ENCODE data around the gene SKI. TPM values are rescaled to one million over a fixed set of nuclear protein-coding genes. Genes with fewer than 3 reads are reported as not detected.

The SKI gene
- total RNA-seq, 1 donor from 2014 or later, result 13.5 TPM

DNA sequence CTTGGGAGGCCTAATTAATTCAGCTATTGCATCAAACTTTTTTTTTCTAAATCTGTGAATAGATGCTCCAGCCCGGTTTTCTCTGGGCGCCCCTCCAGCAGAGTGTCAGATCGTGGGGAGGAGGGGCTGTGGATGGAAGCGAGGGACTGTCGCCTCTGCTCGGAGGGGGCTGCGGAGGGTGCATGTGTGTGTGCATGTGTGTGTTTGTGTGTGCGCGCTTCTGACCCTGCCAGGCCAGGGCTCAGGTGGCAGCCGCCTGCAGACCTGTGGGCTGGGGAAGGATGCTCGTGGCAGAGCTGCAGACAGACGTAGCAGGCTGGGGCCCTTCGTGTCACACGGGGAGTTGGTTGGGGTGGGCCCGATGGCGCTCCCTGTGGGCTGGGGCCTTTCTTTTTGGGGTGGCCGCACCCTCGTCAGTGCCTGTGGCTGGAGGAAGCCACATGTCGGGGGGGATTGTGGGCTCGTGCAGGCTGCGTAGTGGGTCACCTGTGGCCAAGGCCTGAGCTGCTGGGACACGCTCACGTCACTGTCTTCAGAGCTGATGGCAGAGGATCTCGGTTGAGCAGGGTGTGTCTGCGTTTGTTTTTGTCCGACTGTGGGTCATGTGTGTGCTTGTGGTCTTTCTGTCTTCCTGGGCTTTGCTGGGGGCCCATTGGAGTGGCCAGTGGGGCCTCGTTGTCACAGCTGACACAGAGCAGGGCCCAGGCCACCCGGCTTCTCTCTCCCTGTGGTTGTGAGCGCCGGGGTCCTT lies 2.8 kb downstream of the SKI start:
- H3K4me3 ChIP-seq (ENCODE audit: low read depth, low read length), result peak overlapping the region; percentile 73
- TF ChIP-seq, protein P1, sequence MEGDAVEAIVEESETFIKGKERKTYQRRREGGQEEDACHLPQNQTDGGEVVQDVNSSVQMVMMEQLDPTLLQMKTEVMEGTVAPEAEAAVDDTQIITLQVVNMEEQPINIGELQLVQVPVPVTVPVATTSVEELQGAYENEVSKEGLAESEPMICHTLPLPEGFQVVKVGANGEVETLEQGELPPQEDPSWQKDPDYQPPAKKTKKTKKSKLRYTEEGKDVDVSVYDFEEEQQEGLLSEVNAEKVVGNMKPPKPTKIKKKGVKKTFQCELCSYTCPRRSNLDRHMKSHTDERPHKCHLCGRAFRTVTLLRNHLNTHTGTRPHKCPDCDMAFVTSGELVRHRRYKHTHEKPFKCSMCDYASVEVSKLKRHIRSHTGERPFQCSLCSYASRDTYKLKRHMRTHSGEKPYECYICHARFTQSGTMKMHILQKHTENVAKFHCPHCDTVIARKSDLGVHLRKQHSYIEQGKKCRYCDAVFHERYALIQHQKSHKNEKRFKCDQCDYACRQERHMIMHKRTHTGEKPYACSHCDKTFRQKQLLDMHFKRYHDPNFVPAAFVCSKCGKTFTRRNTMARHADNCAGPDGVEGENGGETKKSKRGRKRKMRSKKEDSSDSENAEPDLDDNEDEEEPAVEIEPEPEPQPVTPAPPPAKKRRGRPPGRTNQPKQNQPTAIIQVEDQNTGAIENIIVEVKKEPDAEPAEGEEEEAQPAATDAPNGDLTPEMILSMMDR (conservative IDR thresholded peaks at IDR 0.05; ENCODE audit: low read depth, low read length), result no peak
- DNase-seq (ENCODE audit: low read depth), result no peak

DNA sequence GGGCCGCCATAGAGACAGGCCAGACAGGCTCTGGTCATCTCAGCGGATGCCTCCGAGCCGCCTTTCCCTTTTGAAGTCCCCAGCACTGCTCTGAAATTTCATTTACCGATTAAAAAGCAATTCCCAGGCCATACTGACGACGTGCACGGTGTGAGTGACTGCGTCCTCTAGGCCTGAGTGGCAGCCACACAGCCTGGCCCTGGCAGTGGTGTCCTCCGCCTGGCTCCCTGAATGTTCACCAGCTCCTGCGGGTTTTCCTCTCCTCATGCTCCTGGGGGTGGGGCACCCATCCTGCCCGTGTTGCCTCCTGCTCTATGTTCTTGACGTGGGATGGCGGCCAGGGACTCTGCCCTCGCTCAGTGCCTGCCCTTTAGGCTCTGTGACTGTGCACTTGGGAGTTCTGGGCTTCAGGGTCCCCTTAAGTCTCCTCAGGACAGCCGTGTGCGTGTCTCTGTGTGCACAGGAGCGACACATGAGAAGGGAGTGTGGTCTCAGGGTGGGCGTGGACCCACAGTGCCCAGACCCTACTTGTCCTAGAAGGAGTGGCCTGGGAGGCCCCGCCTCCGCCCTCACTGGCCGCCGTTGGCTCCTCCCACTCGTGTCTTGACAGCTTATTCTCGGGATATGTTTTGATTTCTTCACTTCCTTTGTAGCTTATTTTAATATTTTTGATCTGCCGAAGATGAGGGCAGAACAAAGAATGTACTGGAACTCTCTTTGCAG lies 3.6 kb downstream of the SKI start:
- peak overlapping the region; percentile 73 for H3K4me3 ChIP-seq (ENCODE audit: low read depth, low read length)
- no peak for DNase-seq (ENCODE audit: low read depth)
- TF ChIP-seq, protein P1 (conservative IDR thresholded peaks at IDR 0.05; ENCODE audit: low read depth, low read length), result no peak

DNA sequence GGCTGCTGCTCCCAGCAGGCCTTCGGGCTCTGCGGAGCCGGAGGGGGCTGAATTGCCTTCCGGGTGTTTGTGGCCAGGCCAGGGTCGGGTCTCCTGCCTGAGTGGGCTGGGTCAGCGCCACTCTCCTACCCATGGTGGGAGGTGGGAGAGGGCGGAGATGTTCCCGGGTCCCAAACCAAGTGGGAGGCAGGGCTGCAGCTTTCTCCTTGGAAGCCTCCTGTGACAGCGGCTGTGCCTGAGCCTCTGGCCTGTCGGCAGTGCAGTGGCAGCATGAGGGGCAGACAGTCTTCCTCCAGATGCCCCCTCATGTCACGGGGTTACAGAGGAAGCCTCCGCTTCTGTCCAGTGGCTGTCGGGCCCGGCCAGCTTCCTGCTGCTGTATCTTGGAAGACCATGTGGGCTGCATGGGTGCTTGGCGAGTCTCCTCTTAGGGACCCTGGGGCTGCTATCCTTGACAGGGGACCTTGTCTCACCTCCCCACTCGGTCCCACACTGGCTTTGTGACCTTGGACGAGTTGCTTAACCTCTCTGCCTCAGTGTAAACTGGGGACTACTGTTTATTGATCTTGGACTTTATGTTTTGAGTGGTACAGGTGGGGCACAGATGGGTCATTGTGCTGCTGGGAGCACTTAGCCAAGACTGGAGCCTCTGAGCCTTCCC lies 4.3 kb downstream of the SKI start:
- DNase-seq (ENCODE audit: low read depth), result no peak
- TF ChIP-seq, protein P1 (conservative IDR thresholded peaks at IDR 0.05; ENCODE audit: low read depth, low read length), result no peak
- H3K4me3 ChIP-seq (ENCODE audit: low read depth, low read length), result peak overlapping the region; percentile 73

DNA sequence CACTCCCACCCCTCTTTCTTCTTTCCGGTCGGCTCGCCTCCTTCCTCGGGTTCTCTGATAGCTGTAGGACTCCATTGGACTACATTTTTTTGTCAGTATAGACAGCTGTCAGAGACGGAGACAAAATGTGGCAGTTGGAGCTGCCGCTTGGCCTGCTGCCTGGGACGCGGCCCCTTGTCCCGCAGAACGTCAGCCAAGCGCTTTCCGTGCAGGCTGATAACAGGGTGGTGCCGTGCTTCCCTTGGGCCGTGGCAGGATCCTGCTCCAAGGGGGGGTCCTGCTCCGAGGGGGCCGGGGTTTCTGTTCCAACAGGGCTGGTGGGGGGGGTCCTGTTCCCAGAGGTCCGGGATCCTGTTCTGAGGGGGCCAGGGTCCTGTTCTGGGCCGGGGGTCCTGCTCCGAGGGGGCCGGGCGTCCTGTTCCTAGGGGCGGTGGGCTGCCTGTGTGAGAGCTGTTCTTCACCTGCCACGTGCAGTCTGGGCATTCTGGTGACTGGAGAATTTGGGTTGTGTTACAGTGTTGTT lies 4.9 kb downstream of the SKI start:
- H3K4me3 ChIP-seq (ENCODE audit: low read depth, low read length), result no peak overlapping the region
- TF ChIP-seq, protein P1 (conservative IDR thresholded peaks at IDR 0.05; ENCODE audit: low read depth, low read length), result no peak
- DNase-seq (ENCODE audit: low read depth), result no peak

DNA sequence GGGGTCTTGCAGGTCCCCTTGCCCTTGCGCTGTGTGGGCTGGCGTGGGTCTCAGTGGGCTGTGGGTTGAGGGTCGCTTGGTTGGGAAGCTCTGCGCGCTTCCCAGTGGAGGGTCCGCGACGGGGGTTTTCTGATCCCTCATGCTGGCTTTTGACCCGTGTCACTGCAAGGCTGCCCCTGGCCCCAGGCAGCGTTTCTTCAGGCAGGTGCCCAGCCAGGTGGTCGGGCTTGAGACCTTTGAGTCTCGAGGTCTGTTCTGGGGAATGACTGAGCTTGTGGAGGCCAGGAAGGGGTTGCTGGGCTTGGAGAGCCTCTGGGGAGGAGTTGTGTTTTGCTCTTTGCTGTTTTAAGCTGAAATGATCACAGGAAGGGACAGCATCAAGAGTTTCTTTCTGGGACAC lies 5.3 kb downstream of the SKI start:
- no peak overlapping the region for H3K4me3 ChIP-seq (ENCODE audit: low read depth, low read length)
- TF ChIP-seq, protein P1 (conservative IDR thresholded peaks at IDR 0.05; ENCODE audit: low read depth, low read length), result no peak
- DNase-seq (ENCODE audit: low read depth), result no peak

DNA sequence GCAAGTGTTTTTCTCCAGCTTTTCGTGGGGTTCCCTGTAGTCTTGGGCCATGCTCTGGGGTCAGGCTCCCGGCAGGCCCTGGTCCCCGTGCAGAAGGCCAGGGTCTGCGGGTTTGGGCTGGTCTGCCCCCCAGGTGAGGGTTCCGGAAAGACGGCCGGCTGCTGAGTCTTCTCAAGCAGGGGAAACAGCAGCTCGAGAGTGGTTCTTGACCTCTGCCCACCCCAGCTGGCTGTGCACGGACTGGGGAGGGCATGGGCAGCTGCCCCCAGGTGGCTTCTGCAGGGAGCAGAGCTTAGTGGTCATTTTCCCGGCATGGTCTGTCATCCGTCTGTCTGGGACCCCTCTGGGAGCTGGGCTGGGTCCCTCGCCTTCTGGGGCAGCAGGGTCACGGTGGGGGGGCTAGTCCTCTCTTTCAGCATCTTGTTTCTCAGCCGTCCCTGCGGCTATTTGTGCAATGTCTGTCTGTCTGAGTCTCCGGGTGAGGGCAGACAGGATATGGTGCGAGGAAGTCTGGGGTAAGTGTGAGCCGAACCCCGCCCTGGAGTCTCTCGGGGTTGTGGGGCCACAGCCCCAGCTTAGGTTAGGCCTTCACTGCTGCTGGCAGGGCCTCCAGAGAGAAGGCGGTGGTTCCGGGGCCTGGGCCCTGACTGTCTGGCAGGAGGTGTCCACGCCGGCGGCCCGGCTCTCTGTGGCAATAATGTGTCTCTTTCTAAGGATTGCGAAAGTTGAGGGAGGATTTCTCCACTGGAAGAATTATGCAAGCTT lies 6.1 kb downstream of the SKI start:
- DNase-seq (ENCODE audit: low read depth), result peak; percentile 43
- peak overlapping the region; percentile 23 for H3K4me3 ChIP-seq (ENCODE audit: low read depth, low read length)
- TF ChIP-seq, protein P1 (conservative IDR thresholded peaks at IDR 0.05; ENCODE audit: low read depth, low read length), result no peak

Data from epithelial cell of proximal tubule (primary cell).